GM12874 (cell line): ENCODE measurements around the gene WDR36.

Source experiments
- CTCF ChIP-seq: IDR thresholded peaks from 2 replicates; pipeline ENCODE4 v1.5.1; 2011; ENCODE audit warnings: low read depth, mild to moderate bottlenecking, control low read depth, low read length, moderate library complexity; ENCODE audit not compliant: insufficient read depth

The WDR36 gene

DNA sequence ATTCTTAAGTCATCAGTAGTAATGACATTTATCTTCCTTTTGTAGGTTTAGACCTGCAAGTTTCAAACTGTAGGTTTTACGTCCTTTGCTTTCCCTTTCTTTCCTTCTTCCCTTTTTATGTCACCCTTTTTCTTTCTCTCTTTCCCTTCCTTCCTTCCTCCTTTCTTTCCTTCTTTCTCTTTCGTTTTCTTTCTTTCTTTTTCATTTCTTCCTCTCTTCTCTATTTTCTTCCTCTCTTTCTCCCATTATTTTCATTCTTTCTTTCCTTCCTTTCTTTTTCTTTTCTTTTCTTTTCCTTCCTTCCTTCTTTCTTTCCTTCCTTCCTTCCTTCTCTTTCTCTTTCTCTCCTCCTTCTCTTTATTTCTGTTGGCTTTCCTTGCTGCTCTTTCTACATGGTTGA lies 59.9 kb downstream of the WDR36 start:
- TF ChIP-seq CTCF: no peak

DNA sequence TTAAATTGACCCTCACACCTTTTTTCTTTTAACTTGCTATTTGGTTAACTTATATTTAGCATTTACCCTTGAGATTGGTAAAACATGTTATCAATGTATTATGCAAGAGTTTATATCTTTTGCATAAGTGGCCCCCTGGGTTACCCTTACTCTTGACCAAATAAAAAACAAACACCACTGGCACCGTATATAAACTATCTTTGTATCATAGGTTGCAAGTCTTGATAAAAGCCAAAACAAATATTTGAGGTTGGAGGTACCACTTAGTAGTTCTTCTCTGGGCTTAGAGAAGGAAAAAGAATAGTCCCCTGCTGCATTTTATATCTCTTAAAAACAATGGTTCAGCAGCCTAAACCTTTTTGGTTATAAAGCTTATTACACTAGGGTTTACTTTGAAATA lies 61.3 kb downstream of the WDR36 start:
- no peak for TF ChIP-seq CTCF

DNA sequence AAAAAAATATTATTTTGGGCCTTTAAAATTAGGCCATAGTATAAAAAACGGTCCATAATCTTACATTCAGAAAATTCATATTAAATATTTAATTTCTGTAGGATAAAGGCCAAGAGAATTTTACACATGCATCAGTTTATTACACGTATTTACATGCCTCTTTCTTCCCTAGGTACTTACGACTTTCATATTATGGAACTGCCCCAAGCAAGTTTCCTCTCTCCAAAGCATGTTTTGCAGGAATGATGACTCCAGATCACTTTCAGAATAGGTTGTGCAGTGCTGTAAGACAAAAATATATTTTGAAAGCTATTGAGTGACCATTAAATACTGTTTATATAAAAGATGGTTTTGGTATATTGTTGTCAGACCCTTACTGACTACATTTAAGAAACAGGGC lies 61.8 kb downstream of the WDR36 start:
- TF ChIP-seq CTCF: no peak

DNA sequence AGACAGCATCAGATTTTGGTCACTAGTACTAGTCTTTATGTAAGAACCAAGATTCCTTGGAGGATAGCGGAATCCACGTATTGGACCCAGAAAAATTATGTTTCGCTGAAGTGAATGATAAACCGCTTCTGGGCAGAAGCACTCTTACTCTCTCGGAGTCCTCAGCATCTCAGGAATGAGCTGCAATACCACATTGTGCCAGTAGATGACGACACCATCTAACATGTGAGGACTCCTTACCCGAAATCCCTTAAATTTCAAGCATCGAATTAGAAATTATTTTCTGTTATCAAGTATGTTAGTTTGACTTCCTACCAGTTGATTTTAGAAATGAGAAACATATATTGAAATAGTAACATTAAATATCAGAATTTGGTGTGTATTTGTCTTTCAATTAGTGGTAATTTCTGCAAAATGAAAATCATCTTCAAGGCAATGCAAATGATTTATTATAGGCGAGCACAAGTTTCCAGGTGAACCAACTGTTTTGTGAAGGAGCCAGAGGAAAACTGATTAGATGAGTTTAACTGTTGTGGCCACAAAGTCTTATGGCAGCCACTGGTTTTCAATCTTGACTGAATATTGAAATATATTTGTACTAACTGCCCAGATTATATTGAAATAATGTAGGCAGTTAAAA lies 66.1 kb downstream of the WDR36 start:
- TF ChIP-seq CTCF: peak; percentile 98

DNA sequence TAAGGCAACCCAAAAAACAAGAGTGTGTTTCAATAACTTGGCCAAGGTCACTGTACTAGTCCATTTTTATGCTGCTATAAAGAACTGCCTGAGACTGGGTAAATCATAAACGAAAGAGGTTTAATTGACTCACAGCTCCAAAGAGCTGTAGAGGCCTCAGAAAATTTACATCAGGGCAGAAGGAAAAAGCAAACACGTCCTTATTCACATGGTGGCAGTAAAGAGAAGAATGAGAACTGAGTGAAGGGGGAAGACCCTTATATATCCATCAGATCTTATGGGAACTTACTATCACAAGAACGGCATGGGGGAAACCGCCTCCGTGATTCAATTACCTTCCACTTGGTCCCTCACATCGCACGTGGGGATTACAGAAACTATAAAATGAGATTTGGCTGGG lies 67.7 kb downstream of the WDR36 start:
- TF ChIP-seq CTCF: no peak

GRCh38 chr5:111163000-111163399 lies 70.9 kb downstream of the WDR36 start:
- TF ChIP-seq CTCF: no peak

GRCh38 chr5:111165058-111165457 lies 72.9 kb downstream of the WDR36 start:
- no peak for TF ChIP-seq CTCF
